Measurements from ENCODE around the gene ID3. TPM values are rescaled to one million over a fixed set of nuclear protein-coding genes. Genes with fewer than 3 reads are reported as not detected.

The ID3 gene
- polyA plus RNA-seq, 1 of the 3 experiments (the other 2 are of a cell fraction) = 504 TPM

GRCh38 chr1:23559136-23559984 is at the start of gene ID3 (continued):
- TF ChIP-seq ZBTB33 (IDR thresholded peaks at IDR 0.05; ENCODE audit: borderline replicate concordance, low read depth) (no peak), FOXJ3 (CRISPR knock-in tag; IDR thresholded peaks at IDR 0.05) (no peak), CTCF (IDR thresholded peaks at IDR 0.05) (no peak), EZH2phosphoT487 (IDR thresholded peaks at IDR 0.05; ENCODE audit: borderline replicate concordance, low read depth) (no peak), IRF3 (IDR thresholded peaks at IDR 0.05; ENCODE audit: low read depth, low read length) (no peak), TAF1 (IDR thresholded peaks at IDR 0.05; ENCODE audit: borderline replicate concordance, low read depth, low read length) (peak; percentile 96), FOSL2 (IDR thresholded peaks at IDR 0.05; ENCODE audit: borderline replicate concordance, low read depth) (peak; percentile 2; the same call in 1 of the 2 replicates), ELF1 (IDR thresholded peaks at IDR 0.05) (peak; percentile 95), YY1 (IDR thresholded peaks at IDR 0.05; ENCODE audit: low read depth) (peak; percentile 47; the same call in 1 of the 2 replicates), RXRA (IDR thresholded peaks at IDR 0.05; ENCODE audit: borderline replicate concordance, low read depth) (no peak; the same call in 1 of the 2 replicates)

GRCh38 chr1:23607944-23608343 is 48.6 kb upstream of the ID3 start:
- Histone ChIP-seq H3K9me3 (no peaks in the 10 kb centered on the region), H3K4me1 (ENCODE audit: control insufficient read depth in 1 of 2, insufficient read depth in 2 of 2, low read depth in 1 of 2, low read length in 1 of 2) (no peaks in the 10 kb centered on the region), H3K9me2 (no peaks in the 10 kb centered on the region), H2AFZ (ENCODE audit: low read depth) (no peak overlapping the region), H3K9ac (no peak overlapping the region), H4K20me1 (ENCODE audit: insufficient read depth) (no peaks in the 10 kb centered on the region), H3F3A (replicated peaks; ENCODE audit: insufficient read depth) (no peaks in the 10 kb centered on the region), H3K27ac (ENCODE audit: low read depth in 2 of 2, low read length in 1 of 2) (no peak overlapping the region), H3K4me3 (ENCODE audit: low read depth in 2 of 2, low read length in 1 of 2) (no peak overlapping the region), H3K27me3 (ENCODE audit: insufficient read depth) (no peaks in the 10 kb centered on the region), H3K36me3 (replicated peaks in 1 of 2; ENCODE audit: control insufficient read depth in 1 of 2, insufficient read depth in 2 of 2, low read length in 1 of 2) (no peaks in the 10 kb centered on the region), H3K79me2 (ENCODE audit: insufficient read depth) (no peaks in the 10 kb centered on the region), H3K4me2 (no peak overlapping the region)
- WGBS (ENCODE audit: low lambda C conversion rate) = 78% methylated on average over 4 of the region's 4 CpGs
- TF ChIP-seq FOSL2 (IDR thresholded peaks at IDR 0.05; ENCODE audit: borderline replicate concordance, low read depth) (no peak), EP300 (IDR thresholded peaks at IDR 0.05; ENCODE audit: borderline replicate concordance in 1 of 2, low read depth in 1 of 2, low read length in 1 of 2) (no peak)
- CTCF ChIA-PET = interaction anchor here (1.0 to 1.9 kb wide), 3 partner anchors 8 to 68 kb away, joined by 3 to 6 read pairs (median 3); no protein-coding TSS in a partner anchor
- POLR2A ChIA-PET = no interaction called here
- no peak for DNase-seq
